SU-DHL-6 (cell line): ENCODE results near the gene MYO10.

Experiments
- H2AFZ ChIP-seq: fragments of 200-600 bp; sonication (generic); 2 replicates; pipeline ENCODE4 v1.6.1; 2014; ENCODE audit warnings: low read depth, mild to moderate bottlenecking, moderate library complexity, mixed read lengths, antibody characterized with exemption, low read length; ENCODE audit not compliant: severe bottlenecking
- H3F3A ChIP-seq: fragments of 200-600 bp; shearing (Covaris generic); 2 replicates; pipeline ENCODE4 v1.6.0; 2016; ENCODE audit warnings: antibody characterized with exemption, mild to moderate bottlenecking; ENCODE audit not compliant: insufficient read depth
- H3K27ac ChIP-seq: fragments of 200-600 bp; sonication (generic); 2 replicates; pipeline ENCODE4 v1.5.1; 2016; ENCODE audit warnings: low read depth, mild to moderate bottlenecking, low read length, moderate library complexity, mixed read lengths
- H3K27me3 ChIP-seq: fragments of 200-600 bp; sonication (generic), shearing (Covaris generic); 2 replicates; pipeline ENCODE4 v1.6.0; 2014; ENCODE audit warnings: mild to moderate bottlenecking, low read length
- H3K36me3 ChIP-seq: fragments of 200-600 bp; sonication (generic); 2 replicates; pipeline ENCODE4 v1.6.1; 2014; ENCODE audit warnings: mild to moderate bottlenecking, low read length, mixed read lengths
- H3K4me2 ChIP-seq: fragments of 300-600, 200-600 bp; shearing (Covaris generic), sonication (generic); 2 replicates; pipeline ENCODE4 v1.6.0; 2014; ENCODE audit warnings: low read length, low read depth, mild to moderate bottlenecking; ENCODE audit not compliant: poor library complexity, severe bottlenecking
- H3K4me3 ChIP-seq: fragments of 200-600 bp; sonication (generic); 2 replicates; pipeline ENCODE4 v1.5.1; 2014; ENCODE audit warnings: antibody characterized with exemption, low read length, mild to moderate bottlenecking, mixed read lengths; ENCODE audit not compliant: insufficient read depth, poor library complexity, severe bottlenecking
- H3K79me2 ChIP-seq: fragments of 200-600 bp; sonication (generic); 2 replicates; pipeline ENCODE4 v1.6.1; 2014; ENCODE audit warnings: mild to moderate bottlenecking, low read length, moderate library complexity; ENCODE audit not compliant: insufficient read depth
- H3K9ac ChIP-seq: fragments of 200-600 bp; sonication (generic); 2 replicates; pipeline ENCODE4 v1.7.0; 2014; ENCODE audit warnings: mild to moderate bottlenecking, low read length
- H3K9me2 ChIP-seq: fragments of 200-600 bp; sonication (generic); replicated peaks from 2 replicates; pipeline ENCODE4 v1.6.1; 2014; ENCODE audit warnings: low read length; ENCODE audit not compliant: insufficient read depth
- H3K9me3 ChIP-seq: fragments of 200-600 bp; sonication (generic); 2 replicates; pipeline ENCODE4 v1.6.1; 2014; ENCODE audit warnings: low read length, mixed read lengths; ENCODE audit not compliant: insufficient read depth
- H4K20me1 ChIP-seq: fragments of 200-600 bp; sonication (generic); 2 replicates; pipeline ENCODE4 v1.6.1; 2014; ENCODE audit warnings: low read depth, mild to moderate bottlenecking, antibody characterized with exemption, low read length, moderate library complexity, mixed read lengths
- CTCF ChIP-seq: fragments of 200-600 bp; sonication (generic); IDR thresholded peaks from one replicate; pipeline ENCODE4 v1.5.1; 2017; ENCODE audit warnings: antibody characterized with exemption, mild to moderate bottlenecking, low read length, moderate library complexity; ENCODE audit not compliant: insufficient read depth, poor library complexity, severe bottlenecking
- EZH2phosphoT487 ChIP-seq: fragments of 200-600 bp; sonication (generic), shearing (Covaris generic); conservative IDR thresholded peaks from 2 replicates; pipeline ENCODE4 v1.6.1; 2018; ENCODE audit warnings: mild to moderate bottlenecking, antibody characterized with exemption, low read length, moderate library complexity, mixed read lengths

Gene MYO10

GRCh38 chr5:16961131-16961530 is 25.0 kb upstream of the MYO10 start:
- Histone ChIP-seq H3K79me2 (no peaks in the 10 kb centered on the region), H3K36me3 (no peaks in the 10 kb centered on the region), H3K9ac (no peak overlapping the region), H2AFZ (no peak overlapping the region), H3K4me3 (no peak overlapping the region), H3K27me3 (no peaks in the 10 kb centered on the region), H3K9me3 (no peaks in the 10 kb centered on the region), H3K9me2 (no peaks in the 10 kb centered on the region), H4K20me1 (no peaks in the 10 kb centered on the region), H3K4me2 (no peak overlapping the region), H3K27ac (no peak overlapping the region), H3F3A (no peaks in the 10 kb centered on the region)
- TF ChIP-seq EZH2phosphoT487 (no peak), CTCF (no peak)

GRCh38 chr5:16957304-16958196 is 21.5 kb upstream of the MYO10 start:
- Histone ChIP-seq H3K4me2 (no peak overlapping the region), H3K27me3 (no peaks in the 10 kb centered on the region), H3F3A (no peaks in the 10 kb centered on the region), H3K79me2 (no peaks in the 10 kb centered on the region), H3K9me3 (no peaks in the 10 kb centered on the region), H2AFZ (no peak overlapping the region), H4K20me1 (no peaks in the 10 kb centered on the region), H3K9ac (no peak overlapping the region), H3K27ac (no peak overlapping the region), H3K36me3 (no peaks in the 10 kb centered on the region), H3K4me3 (no peak overlapping the region), H3K9me2 (no peaks in the 10 kb centered on the region)
- TF ChIP-seq CTCF (no peak), EZH2phosphoT487 (no peak)

GRCh38 chr5:16953729-16954128 is 17.6 kb upstream of the MYO10 start:
- TF ChIP-seq CTCF = no peak
- no peak for TF ChIP-seq EZH2phosphoT487
- Histone ChIP-seq H3K27me3 (no peaks in the 10 kb centered on the region), H2AFZ (no peak overlapping the region), H3K79me2 (no peaks in the 10 kb centered on the region), H3K4me2 (no peak overlapping the region), H3K9ac (no peak overlapping the region), H3F3A (no peaks in the 10 kb centered on the region), H3K27ac (no peak overlapping the region), H4K20me1 (no peaks in the 10 kb centered on the region), H3K4me3 (no peak overlapping the region), H3K36me3 (no peaks in the 10 kb centered on the region), H3K9me2 (no peaks in the 10 kb centered on the region), H3K9me3 (no peaks in the 10 kb centered on the region)
